H1 (cell line): ENCODE results near the gene ZNF414. TPM values are rescaled to one million over a fixed set of nuclear protein-coding genes. Genes with fewer than 3 reads are reported as not detected.

ENCODE experiments used
- CTCF ChIA-PET: fragments of 300-600 bp; sonication (Branson Sonifier 250); formaldehyde crosslinking; loops from one replicate; lab custom pipeline; 2021; ENCODE audit not compliant: partially characterized antibody; lab: Charles Lee
- POLR2A ChIA-PET: fragments of 300-600 bp; sonication (Branson Sonifier 250); formaldehyde crosslinking; loops from one replicate; lab custom pipeline; 2021; ENCODE audit warnings: inconsistent platforms; ENCODE audit not compliant: partially characterized antibody; lab: Charles Lee
- DNase-seq, 2 experiments: peaks; one replicate each; pipeline versions ENCODE4 v3.0.0 to v3.0.0-alpha.2; 2010 to 2022; ENCODE audit warnings: low spot score in 2 of 2, low read depth in 1 of 2, mixed read lengths in 1 of 2
- FAIRE-seq: peaks from 2 replicates; lab custom pipeline; 2011; peaks lifted over from hg19 to GRCh38; lab: Jason Lieb, UNC
- H2AFZ ChIP-seq: 2 replicates; pipeline ENCODE4 v1.8.1; 2012; ENCODE audit warnings: low read length, inconsistent platforms
- H2AK5ac ChIP-seq: 2 replicates; pipeline ENCODE4 v1.6.1; 2013; ENCODE audit warnings: low read depth, low read length
- H2BK120ac ChIP-seq: replicated peaks from 2 replicates; pipeline ENCODE3; 2013; ENCODE audit warnings: low read depth, low read length, inconsistent platforms
- H2BK12ac ChIP-seq: 2 replicates; pipeline ENCODE4 v1.6.1; 2013; ENCODE audit warnings: low read depth, low read length
- H2BK15ac ChIP-seq: 2 replicates; pipeline ENCODE4 v1.6.1; 2013; ENCODE audit warnings: low read length
- H2BK20ac ChIP-seq: 2 replicates; pipeline ENCODE4 v1.6.1; 2013; ENCODE audit warnings: low read length
- H2BK5ac ChIP-seq: 2 replicates; pipeline ENCODE4 v1.6.1; 2013; ENCODE audit warnings: low read depth, low read length
- H3K14ac ChIP-seq: 2 replicates; pipeline ENCODE4 v1.6.1; 2013; ENCODE audit warnings: inconsistent platforms; ENCODE audit not compliant: insufficient read length
- H3K18ac ChIP-seq: 2 replicates; pipeline ENCODE4 v1.6.1; 2013; ENCODE audit warnings: low read length; ENCODE audit errors: extremely low read depth
- H3K23ac ChIP-seq: 2 replicates; pipeline ENCODE4 v1.6.1; 2013; ENCODE audit warnings: inconsistent platforms; ENCODE audit not compliant: insufficient read length
- H3K23me2 ChIP-seq: 2 replicates; pipeline ENCODE4 v1.6.1; 2013; ENCODE audit warnings: low read depth, low read length
- H3K27ac ChIP-seq: 2 replicates; pipeline ENCODE4 v1.6.1; 2011; ENCODE audit warnings: low read depth, low read length, inconsistent platforms
- H3K27me3 ChIP-seq, 4 experiments: replicated peaks in 1 of 4; 1 replicate in 1 of 4; 2 replicates in 3 of 4; pipeline versions ENCODE4 v1.6.1 to v1.8.1; 2011 to 2013; ENCODE audit warnings: low read length in 3 of 4, mild to moderate bottlenecking in 3 of 4, inconsistent platforms in 2 of 4, mixed read lengths in 2 of 4, moderate library complexity in 1 of 4; ENCODE audit not compliant: control insufficient read depth in 3 of 4, insufficient read depth in 3 of 4; ENCODE audit errors: extremely low read depth in 1 of 4
- H3K36me3 ChIP-seq, 4 experiments: 2 replicates each; pipeline versions ENCODE4 v1.6.1 to v1.8.1; 2011 to 2013; ENCODE audit warnings: mild to moderate bottlenecking in 4 of 4, low read length in 3 of 4, moderate library complexity in 2 of 4, control low read depth in 1 of 4, inconsistent platforms in 1 of 4; ENCODE audit not compliant: insufficient read depth in 4 of 4, control insufficient read depth in 2 of 4
- H3K4ac ChIP-seq: replicated peaks from 2 replicates; pipeline ENCODE3; 2013; ENCODE audit warnings: low read length, low read depth, mixed read lengths, inconsistent platforms; ENCODE audit not compliant: insufficient read length
- H3K4me1 ChIP-seq, 4 experiments: replicated peaks in 1 of 4; 1 replicate in 1 of 4; 2 replicates in 3 of 4; pipeline versions ENCODE4 v1.6.1 to v1.8.1; 2011 to 2013; ENCODE audit warnings: low read length in 3 of 4, inconsistent platforms in 2 of 4, mixed read lengths in 1 of 4; ENCODE audit not compliant: insufficient read depth in 4 of 4, control insufficient read depth in 3 of 4
- H3K4me2 ChIP-seq, 2 experiments: 2 replicates each; pipeline versions ENCODE4 v1.6.1 to v1.8.1; 2011 to 2013; ENCODE audit warnings: low read depth in 2 of 2, low read length in 2 of 2, control low read depth in 1 of 2, inconsistent platforms in 1 of 2, mild to moderate bottlenecking in 1 of 2; ENCODE audit not compliant: insufficient read depth in 1 of 2
- H3K4me3 ChIP-seq, 4 experiments: fragments of 200-600, 300-600 bp in 1 of 4; sonication (generic), shearing (Covaris generic), sonication (Bioruptor Twin) in 1 of 4; 2 replicates each; pipeline versions ENCODE4 v1.5.1 to v1.8.1; 2011 to 2016; ENCODE audit warnings: low read length in 4 of 4, low read depth in 3 of 4, control low read depth in 2 of 4, inconsistent platforms in 2 of 4, mild to moderate bottlenecking in 2 of 4, mixed read lengths in 1 of 4, moderate library complexity in 1 of 4; ENCODE audit not compliant: insufficient read depth in 2 of 4; ENCODE audit errors: extremely low read depth in 1 of 4
- H3K56ac ChIP-seq: replicated peaks from 2 replicates; pipeline ENCODE3; 2013; ENCODE audit warnings: low read depth, mild to moderate bottlenecking, mixed read lengths, low read length, inconsistent platforms; ENCODE audit not compliant: insufficient read length
- H3K79me1 ChIP-seq: 2 replicates; pipeline ENCODE4 v1.6.1; 2013; ENCODE audit warnings: low read depth, low read length, control low read depth
- H3K79me2 ChIP-seq, 2 experiments: 2 replicates each; pipeline versions ENCODE4 v1.6.1 to v1.8.1; 2012 to 2013; ENCODE audit warnings: low read length in 2 of 2, mild to moderate bottlenecking in 2 of 2, inconsistent platforms in 1 of 2; ENCODE audit not compliant: insufficient read depth in 2 of 2, control insufficient read depth in 1 of 2
- H3K9ac ChIP-seq, 4 experiments: replicated peaks in 1 of 4; 1 replicate in 1 of 4; 2 replicates in 3 of 4; pipeline versions ENCODE4 v1.6.1 to v1.8.1; 2011 to 2013; ENCODE audit warnings: low read depth in 3 of 4, low read length in 3 of 4, control low read depth in 2 of 4, mild to moderate bottlenecking in 2 of 4, moderate library complexity in 2 of 4, inconsistent platforms in 1 of 4; ENCODE audit errors: extremely low read depth in 1 of 4
- H3K9me3 ChIP-seq, 2 experiments: 2 replicates each; pipeline versions ENCODE4 v1.6.1 to v1.8.1; 2012 to 2013; ENCODE audit warnings: mild to moderate bottlenecking in 2 of 2, moderate library complexity in 2 of 2, control low read depth in 1 of 2, inconsistent platforms in 1 of 2, low read depth in 1 of 2, low read length in 1 of 2, mixed read lengths in 1 of 2; ENCODE audit not compliant: insufficient read depth in 2 of 2
- H4K20me1 ChIP-seq, 2 experiments: replicated peaks in 1 of 2; 2 replicates each; pipeline versions ENCODE3 to v1.8.1; 2011 to 2013; ENCODE audit warnings: inconsistent platforms in 2 of 2, low read length in 2 of 2, mild to moderate bottlenecking in 1 of 2; ENCODE audit not compliant: insufficient read depth in 2 of 2, control insufficient read depth in 1 of 2
- H4K5ac ChIP-seq: 2 replicates; pipeline ENCODE4 v1.6.1; 2013; ENCODE audit warnings: low read length, low read depth, mixed read lengths, inconsistent platforms; ENCODE audit not compliant: insufficient read length
- H4K8ac ChIP-seq: 2 replicates; pipeline ENCODE4 v1.8.0; 2013; ENCODE audit warnings: mild to moderate bottlenecking, moderate library complexity, low read length, inconsistent platforms; ENCODE audit not compliant: insufficient read depth; ENCODE audit errors: extremely low read depth
- H4K91ac ChIP-seq: replicated peaks from 2 replicates; pipeline ENCODE3; 2013; ENCODE audit warnings: low read length, mixed read lengths, inconsistent platforms; ENCODE audit not compliant: insufficient read length
- CHD1 ChIP-seq: IDR thresholded peaks from 2 replicates; pipeline ENCODE4 v1.6.1; 2012; ENCODE audit warnings: low read depth, low read length, improper control_type of control experiment
- CREB1 ChIP-seq: IDR thresholded peaks from 2 replicates; pipeline ENCODE4 v1.6.1; 2012; ENCODE audit warnings: inconsistent platforms
- GTF2F1 ChIP-seq: IDR thresholded peaks from 2 replicates; pipeline ENCODE4 v1.6.1; 2012; ENCODE audit warnings: low read depth, low read length, improper control_type of control experiment, borderline replicate concordance
- JUND ChIP-seq: IDR thresholded peaks from 2 replicates; pipeline ENCODE4 v1.6.1; 2011; ENCODE audit warnings: mild to moderate bottlenecking, improper control_type of control experiment, low read length
- NANOG ChIP-seq: IDR thresholded peaks from 2 replicates; pipeline ENCODE4 v1.6.1; 2011; ENCODE audit warnings: low read length, low read depth, mild to moderate bottlenecking, inconsistent platforms; ENCODE audit not compliant: insufficient read depth, poor library complexity, severe bottlenecking
- PHF8 ChIP-seq: fragments of 200-600 bp; sonication (generic); conservative IDR thresholded peaks from 2 replicates; pipeline ENCODE4 v1.7.1; 2012; ENCODE audit warnings: low read depth, mild to moderate bottlenecking, inconsistent platforms, low read length, moderate library complexity
- RBBP5 ChIP-seq: IDR thresholded peaks from 2 replicates; pipeline ENCODE4 v1.7.1; 2012; ENCODE audit warnings: low read depth, mild to moderate bottlenecking, inconsistent platforms, low read length, moderate library complexity, borderline replicate concordance
- RFX5 ChIP-seq: IDR thresholded peaks from 2 replicates; pipeline ENCODE4 v1.6.1; 2011; ENCODE audit warnings: low read depth, low read length, improper control_type of control experiment, borderline replicate concordance
- RNF2 ChIP-seq: fragments of 200-900, 300-1000 bp; sonication (generic); IDR thresholded peaks from 2 replicates; pipeline ENCODE4 v1.7.1; 2016; ENCODE audit warnings: borderline replicate concordance, low read depth, mild to moderate bottlenecking, antibody characterized with exemption, low read length; ENCODE audit not compliant: poor library complexity, severe bottlenecking; ENCODE audit errors: missing control alignments
- RXRA ChIP-seq: IDR thresholded peaks from 2 replicates; pipeline ENCODE4 v1.6.1; 2011; ENCODE audit warnings: low read depth, mild to moderate bottlenecking, low read length, moderate library complexity; ENCODE audit not compliant: insufficient read depth
- SP2 ChIP-seq: IDR thresholded peaks from 2 replicates; pipeline ENCODE4 v1.6.1; 2012; ENCODE audit warnings: mild to moderate bottlenecking, low read length, inconsistent platforms
- SP4 ChIP-seq: IDR thresholded peaks from 2 replicates; pipeline ENCODE4 v1.6.1; 2012; ENCODE audit warnings: low read length, inconsistent platforms
- WGBS, 2 experiments: shearing (Covaris generic) in 1 of 2; methylation state at CpG; one replicate each; pipeline versions ENCODE4 v1.1.6 to v1.1.7; 2013 to 2015; ENCODE audit warnings: low lambda C conversion rate in 2 of 2, mixed read lengths in 2 of 2, inconsistent platforms in 1 of 2, low coverage in 1 of 2, missing lambda C conversion rate in 1 of 2; ENCODE audit not compliant: insufficient replicate concordance in 2 of 2, insufficient coverage in 1 of 2, insufficient read length in 1 of 2; ENCODE audit errors: extremely low coverage in 1 of 2, missing lambda C conversion rate in 1 of 2; 5-methylcytosine and 5-hydroxymethylcytosine counted together
- polyA plus RNA-seq, 7 experiments: library from polyadenylated mRNA; depleted of rRNA in 3 of 7; stranded (reverse) in 5 of 7; unstranded in 2 of 7; fragments of >200 nt in 5 of 7; fragments of 200-250 nt in 2 of 7; gene quantifications; 1 replicate in 5 of 7; 2 replicates in 1 of 7; 4 replicates in 1 of 7; pipeline versions ENCODE4 v1.2.1 to v1.2.3, GENCODE V29; 2011 to 2013; ENCODE audit warnings: missing spikeins in 2 of 7, mixed read lengths in 2 of 7
- total RNA-seq: library from RNA; stranded (reverse); fragmentation: NEBNext Ultra II Directional; extraction: Animal tissue kit (Norgen Biotek cat#: 25700); gene quantifications from 2 replicates; pipeline ENCODE4 v1.2.1, GENCODE V29; 2021
- TF ChIP-seq, protein P1 (sequence below): IDR thresholded peaks from 2 replicates; pipeline ENCODE4 v1.6.1; 2012; ENCODE audit warnings: inconsistent platforms

Gene ZNF414
- total and polyA plus RNA-seq, 2 of the 8 experiments (the other 6 are each of a cell fraction or from before 2014, with no cell fraction given) = 9.7 to 26.8 TPM

- no peak for FAIRE-seq
- TF ChIP-seq, protein P1, sequence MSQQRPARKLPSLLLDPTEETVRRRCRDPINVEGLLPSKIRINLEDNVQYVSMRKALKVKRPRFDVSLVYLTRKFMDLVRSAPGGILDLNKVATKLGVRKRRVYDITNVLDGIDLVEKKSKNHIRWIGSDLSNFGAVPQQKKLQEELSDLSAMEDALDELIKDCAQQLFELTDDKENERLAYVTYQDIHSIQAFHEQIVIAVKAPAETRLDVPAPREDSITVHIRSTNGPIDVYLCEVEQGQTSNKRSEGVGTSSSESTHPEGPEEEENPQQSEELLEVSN = no peak
- TF ChIP-seq RBBP5 (no peak), SP4 (no peak), PHF8 (no peak), RFX5 (no peak), JUND (no peak), CREB1 (no peak), RXRA (no peak), RNF2 (no peak), SP2 (no peak), CHD1 (no peak), GTF2F1 (no peak), NANOG (no peak)
Measured at GRCh38 chr19:8481201-8481600, 32.8 kb downstream of the ZNF414 start.

More at GRCh38 chr19:8481201-8481600, 32.8 kb downstream of the ZNF414 start:
- Histone ChIP-seq H2BK5ac (peak overlapping the region; percentile 83), H3K56ac (no peak overlapping the region), H2BK12ac (no peak overlapping the region), H3K79me1 (peaks cover 30% of the 10 kb centered on the region), H3K4me3 (no peak overlapping the region), H2BK20ac (no peak overlapping the region), H4K91ac (no peak overlapping the region), H2BK120ac (no peak overlapping the region), H3K4me1 (no peaks in the 10 kb centered on the region; a peak in 1 of 7 replicates), H4K5ac (no peak overlapping the region), H3K9me3 (no peaks in the 10 kb centered on the region), H4K8ac (peak overlapping the region; percentile 28; the same call in 1 of the 2 replicates), H3K14ac (no peak overlapping the region), H3K36me3 (peaks cover 26 to 76% (median 43%) of the 10 kb centered on the region in 4 experiments), H3K4ac (no peak overlapping the region), H3K4me2 (no peak overlapping the region), H2AK5ac (no peak overlapping the region), H3K27ac (peak overlapping the region; percentile 60; the same call in 1 of the 2 replicates), H3K23ac (no peak overlapping the region), H3K79me2 (peaks cover 9 to 73% of the 10 kb centered on the region in 2 experiments; a peak in 3 of 4 replicates), H3K23me2 (no peaks in the 10 kb centered on the region; the same call in 1 of the 2 replicates), H4K20me1 (peaks cover 29 to 50% of the 10 kb centered on the region in 2 experiments), H2BK15ac (no peak overlapping the region), H2AFZ (no peak overlapping the region), H3K27me3 (no peaks in the 10 kb centered on the region), H3K9ac (no peak overlapping the region), H3K18ac (no peak overlapping the region)
- POLR2A ChIA-PET = interaction anchor here (1.1 to 6.4 kb wide), 4 partner anchors 8 to 35 kb away, joined by 3 to 54 read pairs (median 6); partner anchors contain the start of gene HNRNPM
- WGBS, 2 experiments = 91% methylated on average over 11 of the region's 11 CpGs; no CpG with 5 or more reads in 1 of the 2 experiments
- CTCF ChIA-PET = interaction anchor here (0.8 to 2.3 kb wide), 6 partner anchors 24 to 105 kb away, joined by 3 to 5 read pairs (median 4); partner anchors contain the start of gene ZNF414
- no peak for DNase-seq
